Umbilical cord (tissue), 2 donors: Measurements from ENCODE around the gene TNIK. TPM values are rescaled to one million over a fixed set of nuclear protein-coding genes. Genes with fewer than 3 reads are reported as not detected.

Source experiments
- DNase-seq: peaks from one replicate; pipeline ENCODE4 v3.0.0-alpha.2; 2015; ENCODE audit warnings: low spot score
- total RNA-seq: library from RNA; depleted of rRNA; stranded (reverse); fragments of >200 nt; gene quantifications from one replicate; pipeline ENCODE4 v1.2.3, GENCODE V29; 2014; ENCODE audit warnings: low replicate concordance; ENCODE audit not compliant: insufficient read depth

TNIK gene
- total RNA-seq, 1 donor from 2014 or later: 11.6 TPM

GRCh38 chr3:171417813-171418212 is 42.4 kb downstream of the TNIK start:
- DNase-seq: peak; percentile 58

GRCh38 chr3:171417137-171417536 is 43.1 kb downstream of the TNIK start:
- no peak for DNase-seq

- no peak for DNase-seq
These were observed 43.5 kb downstream of the TNIK start for GRCh38 chr3:171416666-171417065.

- no peak for DNase-seq
These were observed 44.1 kb downstream of the TNIK start for GRCh38 chr3:171416061-171416460.

GRCh38 chr3:171415070-171415469 is 45.1 kb downstream of the TNIK start:
- DNase-seq: no peak

GRCh38 chr3:171412473-171412872 is 47.7 kb downstream of the TNIK start:
- no peak for DNase-seq

- no peak for DNase-seq
These were observed 48.2 kb downstream of the TNIK start for GRCh38 chr3:171412054-171412453.

GRCh38 chr3:171410186-171410585 is 50.0 kb downstream of the TNIK start:
- no peak for DNase-seq

- no peak for DNase-seq
These were observed 52.4 kb downstream of the TNIK start for GRCh38 chr3:171407759-171408158.

GRCh38 chr3:171404376-171404967 is 55.7 kb downstream of the TNIK start:
- DNase-seq: peak; percentile 24

GRCh38 chr3:171402281-171402680 is 57.9 kb downstream of the TNIK start:
- no peak for DNase-seq

- DNase-seq: no peak
These were observed 58.8 kb downstream of the TNIK start for GRCh38 chr3:171401432-171401831.

- no peak for DNase-seq
These were observed 60.4 kb downstream of the TNIK start for GRCh38 chr3:171399842-171400241.

GRCh38 chr3:171398343-171398742 is 61.9 kb downstream of the TNIK start:
- no peak for DNase-seq

GRCh38 chr3:171397089-171397488 is 63.1 kb downstream of the TNIK start:
- no peak for DNase-seq

- no peak for DNase-seq
These were observed 64.2 kb downstream of the TNIK start for GRCh38 chr3:171396048-171396447.

- DNase-seq: peak; percentile 69
These were observed 67.0 kb downstream of the TNIK start for GRCh38 chr3:171393032-171393744.

- DNase-seq: no peak
These were observed 68.8 kb downstream of the TNIK start for GRCh38 chr3:171391432-171391831.

- no peak for DNase-seq
These were observed 69.9 kb downstream of the TNIK start for GRCh38 chr3:171390051-171390941.

- no peak for DNase-seq
These were observed 70.7 kb downstream of the TNIK start for GRCh38 chr3:171389491-171389890.

- no peak for DNase-seq
These were observed 71.7 kb downstream of the TNIK start for GRCh38 chr3:171388527-171388926.

GRCh38 chr3:171387062-171387461 is 73.1 kb downstream of the TNIK start:
- no peak for DNase-seq
